CD14-positive monocyte (primary cell): ENCODE data around the gene NRN1L. TPM values are rescaled to one million over a fixed set of nuclear protein-coding genes. Genes with fewer than 3 reads are reported as not detected.
"Not testable (repeated sequence)": the region's sequence is repeated elsewhere in the genome, so short reads cannot be mapped to it uniquely, and the experiment has no call there.

Experiments
- DNase-seq, 3 donors: peaks; one replicate each; pipeline ENCODE4 v3.0.0-alpha.2; 2011 to 2022
- H2AFZ ChIP-seq: 2 replicates; pipeline ENCODE4 v1.6.0; 2012; ENCODE audit warnings: mild to moderate bottlenecking, low read depth, low read length, inconsistent platforms; ENCODE audit not compliant: insufficient read depth, poor library complexity, severe bottlenecking
- H3K27ac ChIP-seq, 2 donors: 1 replicate in 1 of 2; 2 replicates in 1 of 2; pipeline ENCODE4 v1.5.1; 2012 to 2013; ENCODE audit warnings: low read length in 2 of 2, control low read depth in 1 of 2, inconsistent platforms in 1 of 2, low read depth in 1 of 2, mild to moderate bottlenecking in 1 of 2
- H3K27me3 ChIP-seq, 2 donors: one replicate each; pipeline versions ENCODE4 v1.6.0 to v1.6.1; 2011 to 2013; ENCODE audit warnings: low read length in 2 of 2; ENCODE audit not compliant: control insufficient read depth in 2 of 2, insufficient read depth in 2 of 2
- H3K36me3 ChIP-seq, 2 donors: replicated peaks in 1 of 2; 1 replicate in 1 of 2; 2 replicates in 1 of 2; pipeline versions ENCODE4 v1.5.1 to v1.6.1; 2012 to 2013; ENCODE audit warnings: low read length in 2 of 2, control low read depth in 1 of 2, inconsistent platforms in 1 of 2, mild to moderate bottlenecking in 1 of 2; ENCODE audit not compliant: insufficient read depth in 2 of 2, control insufficient read depth in 1 of 2
- H3K4me1 ChIP-seq, 2 donors: 1 replicate in 1 of 2; 2 replicates in 1 of 2; pipeline versions ENCODE4 v1.5.1 to v1.6.1; 2012 to 2013; ENCODE audit warnings: low read length in 2 of 2, control low read depth in 1 of 2, inconsistent platforms in 1 of 2, mild to moderate bottlenecking in 1 of 2, moderate library complexity in 1 of 2; ENCODE audit not compliant: insufficient read depth in 2 of 2, control insufficient read depth in 1 of 2
- H3K4me2 ChIP-seq: replicated peaks from 2 replicates; pipeline ENCODE3; 2012; ENCODE audit warnings: low read length, moderate library complexity, mild to moderate bottlenecking; ENCODE audit not compliant: poor library complexity, severe bottlenecking; ENCODE audit errors: extremely low read depth
- H3K4me3 ChIP-seq, 3 experiments: fragments of 200-600 bp in 1 of 3; sonication (generic) in 1 of 3; replicated peaks in 1 of 3; 1 replicate in 2 of 3; 2 replicates in 1 of 3; pipeline ENCODE4 v1.5.1; 2011 to 2013; ENCODE audit warnings: low read length in 3 of 3, mild to moderate bottlenecking in 3 of 3, control low read depth in 2 of 3, low read depth in 2 of 3, inconsistent platforms in 1 of 3, moderate library complexity in 1 of 3
- H3K79me2 ChIP-seq: 2 replicates; pipeline ENCODE4 v1.6.0; 2012; ENCODE audit warnings: mild to moderate bottlenecking, control low read depth, inconsistent platforms, low read length, moderate library complexity; ENCODE audit not compliant: insufficient read depth
- H3K9ac ChIP-seq: 2 replicates; pipeline ENCODE4 v1.6.0; 2017; ENCODE audit warnings: low read length, mild to moderate bottlenecking; ENCODE audit not compliant: insufficient read depth, poor library complexity, severe bottlenecking
- H3K9me3 ChIP-seq, 2 donors: replicated peaks in 1 of 2; 1 replicate in 1 of 2; 2 replicates in 1 of 2; pipeline versions ENCODE4 v1.5.1 to v1.6.1; 2012 to 2013; ENCODE audit warnings: low read length in 2 of 2, control low read depth in 1 of 2; ENCODE audit not compliant: control insufficient read depth in 1 of 2, insufficient read depth in 1 of 2
- H4K20me1 ChIP-seq: 2 replicates; pipeline ENCODE4 v1.6.0; 2012; ENCODE audit warnings: mild to moderate bottlenecking, low read length, control low read depth, moderate library complexity; ENCODE audit not compliant: insufficient read depth
- H3K27ac Mint-ChIP-seq, 7 donors: one replicate each; pipeline ENCODE4 v1.8.0; 2020; ENCODE audit warnings: mild to moderate bottlenecking in 7 of 7, mixed read lengths in 7 of 7, moderate library complexity in 6 of 7, inconsistent platforms in 2 of 7
- H3K27me3 Mint-ChIP-seq, 3 donors: one replicate each; pipeline ENCODE4 v1.8.0; 2021 to 2022; ENCODE audit warnings: low read depth in 3 of 3, mild to moderate bottlenecking in 3 of 3, mixed read lengths in 3 of 3, moderate library complexity in 3 of 3, inconsistent platforms in 1 of 3
- H3K36me3 Mint-ChIP-seq, 2 donors: one replicate each; pipeline ENCODE4 v1.8.0; 2020; ENCODE audit warnings: mixed read lengths in 2 of 2, inconsistent platforms in 1 of 2, mild to moderate bottlenecking in 1 of 2
- H3K4me1 Mint-ChIP-seq: one replicate; pipeline ENCODE4 v1.8.0; 2020; ENCODE audit warnings: mild to moderate bottlenecking, mixed read lengths
- H3K4me3 Mint-ChIP-seq, 2 donors: one replicate each; pipeline ENCODE4 v1.8.0; 2020; ENCODE audit warnings: mild to moderate bottlenecking in 2 of 2, mixed read lengths in 2 of 2, moderate library complexity in 1 of 2
- H3K9me3 Mint-ChIP-seq, 7 donors: one replicate each; pipeline ENCODE4 v1.8.0; 2020 to 2022; ENCODE audit warnings: mixed read lengths in 7 of 7, mild to moderate bottlenecking in 6 of 7, moderate library complexity in 6 of 7, inconsistent platforms in 2 of 7
- CTCF ChIP-seq: fragments of 200-600 bp; IDR thresholded peaks from one replicate; pipeline ENCODE4 v1.8.0; 2022; ENCODE audit warnings: antibody characterized with exemption, mild to moderate bottlenecking
- WGBS: methylation state at CpG from one replicate; pipeline ENCODE4 v1.1.5; 2013; ENCODE audit warnings: missing lambda C conversion rate; ENCODE audit not compliant: insufficient coverage; 5-methylcytosine and 5-hydroxymethylcytosine counted together
- intact Hi-C, 2 donors: fragments of 100-400 bp; cut with micrococcal nuclease; formaldehyde crosslinking; loops; one replicate each; pipeline versions ENCODE4 v1.15.0 to v1.15.1; 2023
- polyA minus RNA-seq: library from RNA; depleted of rRNA, polyadenylated mRNA; stranded (reverse); fragments of >200 nt; gene quantifications from 2 replicates; pipeline ENCODE4 v1.2.3, GENCODE V29; 2012
- polyA plus RNA-seq, 3 donors: library from polyadenylated mRNA; depleted of rRNA in 1 of 3; unstranded in 2 of 3; stranded (reverse) in 1 of 3; fragments of 300-500 nt in 2 of 3; fragments of >200 nt in 1 of 3; fragmentation: Illumina TruSeq in 2 of 3; gene quantifications; 1 replicate in 2 of 3; 2 replicates in 1 of 3; pipeline ENCODE4 v1.2.3, GENCODE V29; 2012 to 2021
- total RNA-seq, 12 experiments: library from RNA in 1 of 12; stranded (reverse) in 1 of 12; fragments of 120-200 nt in 1 of 12; gene quantifications; one replicate each; pipeline ENCODE4 v1.2.4 and lab custom pipeline; 2013 to 2026; ENCODE audit warnings: mixed read lengths in 6 of 12, inconsistent platforms in 1 of 12

The NRN1L gene
- total RNA-seq (2013) = 0.87 TPM
- polyA plus RNA-seq (1 to 10 TPM in 1 of 3 donors, under 1 TPM in 1, not detected in 1; 0.50 to 3.6 TPM), polyA minus RNA-seq (0.28 and 0.72 TPM in 2 replicates), total RNA-seq (lab: John Stamatoyannopoulos, UW) (0 to 0.23 (median 0) reads per million in 11 experiments)

- WGBS = 93% methylated on average over 18 of the region's 22 CpGs
- no peaks in the 10 kb centered on the region for H3K4me1 ChIP-seq
- H3K4me2 ChIP-seq = no peak within 1 kb of the TSS
- TF ChIP-seq CTCF = no peak
- Mint-ChIP-seq H3K9me3 (no peaks in the 10 kb centered on the region), H3K27ac (peak within 1 kb of the TSS in 3 of 7 donors; percentile 43 to 84 (median 70)), H3K4me3 (no peak within 1 kb of the TSS), H3K27me3 (peaks cover 0 to 2% (median 2%) of the 10 kb centered on the region in 3 donors), H3K36me3 (peaks cover 52 to 79% of the 10 kb centered on the region in 2 donors), H3K4me1 (no peaks in the 10 kb centered on the region)
- no peaks in the 10 kb centered on the region for H3K27me3 ChIP-seq
- DNase-seq = no peak
- no peak within 1 kb of the TSS for H2AFZ ChIP-seq
- intact Hi-C loops = loop anchor here (5.0 to 10.0 kb wide), 3 partner anchors 168 to 350 kb away; partner anchors contain the start of gene ESRP2 (in 1 of the 2)
- peaks cover 67 to 75% of the 10 kb centered on the region in 2 donors for H3K36me3 ChIP-seq
- peaks cover 3% of the 10 kb centered on the region for H4K20me1 ChIP-seq
- H3K4me3 ChIP-seq = no peak within 1 kb of the TSS
- H3K9ac ChIP-seq = no peak within 1 kb of the TSS
- peak within 1 kb of the TSS in 1 of 2 donors; percentile 11 for H3K27ac ChIP-seq
- H3K79me2 ChIP-seq = no peaks in the 10 kb centered on the region
- H3K9me3 ChIP-seq = no peaks in the 10 kb centered on the region
Observed at GRCh38 chr16:67884684-67885083, at the start of gene NRN1L. Gene NRN1L, plus strand, starts transcription at chr16:67884885. Its CDS starts 19 bp downstream, at chr16:67884904.

GRCh38 chr16:67837190-67837589 lies 47.5 kb upstream of the NRN1L start:
- H3K9ac ChIP-seq, H2AFZ ChIP-seq, H3K4me3 ChIP-seq, H4K20me1 ChIP-seq, H3K27me3 Mint-ChIP-seq, intact Hi-C loops, H3K36me3 ChIP-seq, H3K4me3 Mint-ChIP-seq, DNase-seq, H3K9me3 Mint-ChIP-seq, H3K27ac Mint-ChIP-seq, H3K27ac ChIP-seq, H3K36me3 Mint-ChIP-seq, H3K4me2 ChIP-seq, H3K9me3 ChIP-seq, H3K27me3 ChIP-seq: not testable (repeated sequence)
- Histone ChIP-seq H3K4me1 (peaks cover 17 to 25% of the 10 kb centered on the region in 2 donors), H3K79me2 (peaks cover 15% of the 10 kb centered on the region)
- H3K4me1 Mint-ChIP-seq = peaks cover 13% of the 10 kb centered on the region
- 100% methylated on average over 6 of the region's 10 CpGs for WGBS
